Rectal smooth muscle tissue (tissue), 1 donor: Measurements from ENCODE around the gene SCMH1.

ENCODE experiments used
- H3K27ac ChIP-seq: one replicate; pipeline ENCODE4 v1.7.0; 2013; ENCODE audit warnings: low read depth, low read length, inconsistent platforms
- H3K27me3 ChIP-seq: one replicate; pipeline ENCODE4 v1.7.0; 2013; ENCODE audit warnings: low read length; ENCODE audit not compliant: control insufficient read depth, insufficient read depth
- H3K36me3 ChIP-seq: one replicate; pipeline ENCODE4 v1.7.0; 2013; ENCODE audit warnings: low read length; ENCODE audit not compliant: control insufficient read depth, insufficient read depth
- H3K4me1 ChIP-seq: one replicate; pipeline ENCODE4 v1.7.0; 2013; ENCODE audit warnings: low read length; ENCODE audit not compliant: control insufficient read depth, insufficient read depth
- H3K4me3 ChIP-seq: one replicate; pipeline ENCODE4 v1.7.0; 2013; ENCODE audit warnings: low read length
- H3K9ac ChIP-seq: one replicate; pipeline ENCODE4 v1.7.0; 2013; ENCODE audit warnings: low read length

SCMH1 gene

DNA sequence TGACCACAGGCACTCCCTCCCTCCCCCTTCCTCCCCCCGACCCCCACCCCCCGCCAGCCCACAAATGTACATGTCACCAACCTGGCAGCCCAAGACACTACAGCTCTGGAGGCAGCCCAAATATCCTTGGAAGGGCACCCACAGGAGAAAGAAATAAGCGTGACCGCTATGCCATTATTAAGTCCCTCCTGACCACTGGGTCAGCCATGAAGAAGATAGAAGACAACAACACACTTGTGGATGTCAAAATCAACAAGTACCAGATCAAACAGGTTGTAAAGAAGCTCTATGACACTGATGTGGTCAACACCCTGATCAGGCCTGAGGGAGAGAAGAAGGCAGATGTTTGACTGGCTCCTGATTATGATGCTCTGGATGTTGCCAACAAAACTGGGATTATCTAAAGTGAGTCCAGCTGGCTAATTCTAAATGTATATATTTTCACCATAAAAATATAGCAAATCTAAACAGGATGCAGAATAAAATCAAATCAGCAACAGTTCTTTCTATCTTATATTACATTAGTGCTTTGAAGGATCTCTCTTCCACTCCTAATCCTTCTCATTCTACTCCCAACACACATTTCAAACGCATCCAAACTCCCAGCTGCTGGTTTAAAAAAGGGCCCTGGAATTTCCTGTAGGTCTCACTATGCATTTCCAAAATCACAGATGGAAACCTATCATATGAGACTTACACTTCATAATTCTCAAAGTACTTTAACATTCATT lies 143.2 kb downstream of the SCMH1 start:
- H3K27me3 ChIP-seq = no peaks in the 10 kb centered on the region
- H3K36me3 ChIP-seq = no peaks in the 10 kb centered on the region
- no peak overlapping the region for H3K4me3 ChIP-seq
- no peak overlapping the region for H3K9ac ChIP-seq
- H3K27ac ChIP-seq = no peak overlapping the region
- H3K4me1 ChIP-seq = peaks cover 15% of the 10 kb centered on the region

DNA sequence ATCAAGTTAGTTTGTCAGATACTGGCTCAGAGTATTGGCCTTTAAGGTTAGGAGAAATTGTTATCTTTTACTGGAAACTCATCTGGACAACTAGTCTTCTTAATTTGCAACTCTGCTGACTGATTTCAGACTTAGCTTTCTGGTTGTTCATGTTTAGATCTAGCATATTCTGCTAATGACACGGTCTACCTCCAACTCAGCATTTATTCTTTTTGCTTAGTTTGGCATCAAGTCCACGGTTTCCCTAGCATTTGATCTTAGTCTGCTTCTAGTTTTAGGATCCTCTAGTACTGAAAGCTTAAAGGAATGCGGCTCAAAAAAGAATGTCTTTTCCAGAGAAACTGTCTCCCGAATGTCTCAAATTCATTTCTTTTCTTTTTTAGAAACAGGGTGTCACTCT lies 145.0 kb downstream of the SCMH1 start:
- no peak overlapping the region for H3K27ac ChIP-seq

DNA sequence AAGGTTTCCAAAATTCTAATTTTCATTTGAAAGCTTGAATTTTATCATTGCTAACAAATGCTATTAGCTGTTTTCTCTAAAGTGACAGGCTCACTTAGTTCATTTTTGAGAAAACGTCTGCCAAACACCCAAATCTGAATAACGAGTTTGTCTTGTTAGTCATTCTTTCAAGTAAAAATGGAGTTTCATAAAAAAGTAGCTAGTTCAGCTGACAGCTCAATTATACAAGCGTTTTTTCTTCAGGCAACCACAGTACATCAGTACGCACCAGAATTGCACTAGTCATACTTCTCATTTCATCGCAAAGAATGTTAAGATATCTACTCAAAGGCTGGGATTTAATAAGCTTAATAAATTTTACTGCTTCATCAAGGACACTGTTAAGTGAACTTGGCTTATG lies 148.3 kb downstream of the SCMH1 start:
- Histone ChIP-seq H3K4me3 (no peak overlapping the region), H3K36me3 (no peaks in the 10 kb centered on the region), H3K4me1 (no peaks in the 10 kb centered on the region), H3K9ac (no peak overlapping the region), H3K27ac (no peak overlapping the region), H3K27me3 (no peaks in the 10 kb centered on the region)

More for the DNA sequence above, 145.0 kb downstream of the SCMH1 start:
- Histone ChIP-seq H3K27me3 (no peaks in the 10 kb centered on the region), H3K9ac (no peak overlapping the region), H3K4me1 (peaks cover 7% of the 10 kb centered on the region), H3K4me3 (no peak overlapping the region), H3K36me3 (no peaks in the 10 kb centered on the region)

DNA sequence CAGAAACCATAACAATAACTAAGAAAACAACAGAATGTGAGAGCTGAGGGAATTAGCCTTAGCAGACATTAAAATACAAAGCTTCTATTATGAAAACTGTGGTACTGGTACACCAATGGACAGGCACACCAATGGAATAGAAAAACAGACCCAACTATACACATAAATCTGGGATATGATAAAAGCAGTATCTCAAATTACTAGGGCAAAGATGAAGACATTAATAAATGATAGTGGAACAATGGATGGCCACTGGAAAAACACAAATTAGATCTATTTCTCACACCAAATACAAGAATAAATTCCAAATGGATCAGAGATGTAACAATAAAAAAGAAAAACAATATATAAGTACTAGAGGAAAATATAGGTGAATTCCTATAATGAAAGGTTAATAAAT lies 155.2 kb downstream of the SCMH1 start:
- no peak overlapping the region for H3K27ac ChIP-seq
- no peaks in the 10 kb centered on the region for H3K36me3 ChIP-seq
- no peaks in the 10 kb centered on the region for H3K4me1 ChIP-seq
- no peak overlapping the region for H3K9ac ChIP-seq
- no peaks in the 10 kb centered on the region for H3K27me3 ChIP-seq
- no peak overlapping the region for H3K4me3 ChIP-seq

DNA sequence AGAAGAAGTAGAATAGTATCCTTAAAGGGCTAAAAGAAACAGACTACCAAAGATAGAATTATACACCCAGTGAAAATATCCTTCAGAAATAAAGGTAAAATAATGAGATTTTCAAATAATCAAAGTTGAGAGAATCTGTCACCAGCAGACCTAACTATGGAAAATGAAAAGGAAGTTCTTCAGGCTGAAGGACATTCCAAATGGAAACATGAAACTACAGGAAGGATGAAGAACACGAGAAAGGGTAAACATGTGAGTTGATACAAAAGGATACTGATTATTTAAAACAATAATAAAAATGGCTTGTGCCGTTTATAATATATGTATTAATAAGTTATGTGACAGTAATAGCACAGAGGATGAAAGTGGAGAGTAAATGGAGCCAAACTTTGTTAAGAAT lies 163.5 kb downstream of the SCMH1 start:
- no peaks in the 10 kb centered on the region for H3K4me1 ChIP-seq

DNA sequence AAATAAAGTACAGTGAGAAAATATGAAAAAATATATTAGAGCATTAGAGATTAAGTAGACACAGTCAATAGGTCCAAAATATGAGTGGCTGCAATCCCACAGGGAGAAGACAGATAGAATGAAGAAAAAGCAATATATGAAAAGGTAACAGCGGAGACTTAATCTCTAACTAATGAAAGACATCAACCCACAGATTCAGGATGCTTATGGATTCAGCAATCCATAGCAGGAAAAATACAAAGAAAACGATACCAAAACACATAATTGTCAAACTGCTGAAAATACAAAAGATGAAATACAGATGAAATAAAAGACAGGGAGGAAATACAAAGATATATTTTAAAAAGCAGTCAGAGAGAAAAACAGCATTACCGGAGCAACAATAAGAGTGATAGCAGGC lies 163.9 kb downstream of the SCMH1 start:
- no peak overlapping the region for H3K4me3 ChIP-seq
- H3K27ac ChIP-seq = no peak overlapping the region
- H3K4me1 ChIP-seq = no peaks in the 10 kb centered on the region
- H3K36me3 ChIP-seq = no peaks in the 10 kb centered on the region
- no peak overlapping the region for H3K9ac ChIP-seq
- no peaks in the 10 kb centered on the region for H3K27me3 ChIP-seq

More for the DNA sequence above, 163.5 kb downstream of the SCMH1 start:
- Histone ChIP-seq H3K36me3 (no peaks in the 10 kb centered on the region), H3K9ac (no peak overlapping the region), H3K4me3 (no peak overlapping the region), H3K27ac (no peak overlapping the region), H3K27me3 (no peaks in the 10 kb centered on the region)

DNA sequence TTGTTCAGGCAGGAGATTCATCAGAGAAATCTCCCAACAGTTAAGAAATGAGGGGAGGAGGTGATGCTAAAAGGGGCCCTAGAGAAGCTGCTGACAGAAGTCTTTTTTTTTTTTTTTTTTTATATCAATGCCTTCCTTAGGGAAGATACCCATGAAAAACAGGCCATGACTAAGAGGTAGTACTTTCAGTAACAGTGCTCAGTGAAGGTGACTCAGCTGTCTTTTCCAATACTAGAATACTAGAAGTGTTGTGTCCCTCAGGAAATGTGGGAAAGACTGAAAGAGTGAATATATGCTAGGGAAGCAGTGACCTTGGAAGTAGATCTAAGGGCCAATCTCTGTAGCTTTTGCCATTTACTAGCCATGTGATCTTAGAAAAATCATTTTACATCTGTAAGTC lies 168.1 kb downstream of the SCMH1 start:
- Histone ChIP-seq H3K4me1 (no peaks in the 10 kb centered on the region), H3K9ac (no peak overlapping the region), H3K27me3 (no peaks in the 10 kb centered on the region), H3K27ac (no peak overlapping the region), H3K4me3 (no peak overlapping the region), H3K36me3 (no peaks in the 10 kb centered on the region)

DNA sequence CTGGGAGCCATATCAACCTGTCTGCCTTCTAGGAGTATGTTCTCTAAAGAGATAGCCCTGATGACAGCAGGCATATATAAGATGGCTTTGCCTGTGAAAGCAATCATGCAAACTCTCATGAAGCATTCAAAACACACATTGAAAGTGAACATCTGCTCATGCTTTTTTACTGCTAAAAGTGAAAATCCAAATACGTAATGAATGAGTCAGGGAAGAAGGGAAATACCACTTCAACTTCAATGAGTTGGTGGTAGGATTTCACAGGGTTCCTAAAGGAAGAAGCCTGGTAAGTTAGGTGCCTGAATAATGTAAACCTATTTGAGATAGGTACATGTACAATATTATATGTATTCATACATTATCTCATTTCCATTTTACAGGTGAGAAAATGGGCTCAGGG lies 170.1 kb downstream of the SCMH1 start:
- no peak overlapping the region for H3K4me3 ChIP-seq
- H3K9ac ChIP-seq = no peak overlapping the region
- no peak overlapping the region for H3K27ac ChIP-seq
- H3K27me3 ChIP-seq = no peaks in the 10 kb centered on the region
- no peaks in the 10 kb centered on the region for H3K36me3 ChIP-seq
- H3K4me1 ChIP-seq = no peaks in the 10 kb centered on the region

DNA sequence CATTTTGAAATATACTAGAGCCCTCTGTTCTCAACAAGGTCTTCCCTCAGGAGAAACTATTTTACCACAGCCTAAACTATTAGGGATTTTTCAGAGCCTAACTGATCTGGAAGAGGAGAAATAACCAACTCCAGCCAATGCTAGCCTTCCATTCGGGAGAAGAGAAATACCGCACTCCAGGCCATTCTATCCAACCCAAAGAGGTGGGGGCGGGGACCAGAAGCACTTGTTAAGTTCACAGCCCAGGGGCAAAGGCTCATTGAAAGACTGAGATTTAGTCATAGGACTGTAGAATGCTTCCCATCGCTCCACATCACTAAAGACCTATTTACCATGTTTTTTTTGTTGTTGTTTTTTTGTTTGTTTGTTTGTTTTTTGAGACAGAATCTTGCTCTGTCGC lies 185.2 kb downstream of the SCMH1 start:
- Histone ChIP-seq H3K27ac (no peak overlapping the region), H3K4me3 (no peak overlapping the region), H3K4me1 (no peaks in the 10 kb centered on the region), H3K27me3 (no peaks in the 10 kb centered on the region), H3K9ac (no peak overlapping the region), H3K36me3 (peaks cover 3% of the 10 kb centered on the region)

DNA sequence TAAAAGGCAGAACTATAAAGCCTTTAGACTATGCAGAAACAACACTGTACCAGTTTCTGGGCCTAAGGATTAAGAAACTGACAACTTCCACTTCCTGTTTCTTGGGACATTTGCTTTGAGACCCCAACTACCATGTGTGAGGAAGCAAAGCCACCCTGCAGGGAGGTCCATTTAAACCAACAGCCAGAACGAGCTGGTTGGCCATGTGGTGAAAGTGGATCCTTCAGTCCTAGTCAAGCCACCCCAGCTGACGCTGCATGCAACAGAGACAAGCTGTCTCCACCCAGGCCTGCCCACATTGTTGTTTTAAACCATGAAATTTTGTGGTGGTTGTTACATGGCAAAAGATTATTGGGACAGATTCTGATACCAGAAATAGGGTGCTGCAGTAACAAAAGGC lies 188.8 kb downstream of the SCMH1 start:
- Histone ChIP-seq H3K27ac (no peak overlapping the region), H3K4me3 (no peak overlapping the region), H3K9ac (no peak overlapping the region), H3K36me3 (peaks cover 9% of the 10 kb centered on the region), H3K27me3 (no peaks in the 10 kb centered on the region), H3K4me1 (no peaks in the 10 kb centered on the region)

DNA sequence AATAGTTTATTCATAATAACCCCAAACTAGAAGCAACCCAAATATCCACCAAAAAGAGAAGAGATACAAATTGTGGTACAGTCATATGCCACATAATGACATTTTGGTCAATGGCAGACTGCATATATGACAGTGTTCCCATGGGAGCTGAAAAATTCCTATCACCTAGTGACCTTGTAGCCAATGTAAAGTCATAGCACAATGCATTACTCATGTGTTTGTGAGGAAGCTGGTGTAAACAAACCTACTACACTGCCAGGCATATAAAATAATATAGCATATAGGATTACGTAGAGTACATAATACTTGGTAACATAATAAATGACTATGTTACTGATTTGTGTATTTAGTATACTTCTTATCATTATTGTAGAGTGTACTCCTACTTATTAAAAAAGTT lies 191.1 kb downstream of the SCMH1 start:
- Histone ChIP-seq H3K9ac (no peak overlapping the region), H3K4me3 (no peak overlapping the region), H3K36me3 (peaks cover 13% of the 10 kb centered on the region), H3K27me3 (no peaks in the 10 kb centered on the region), H3K4me1 (no peaks in the 10 kb centered on the region), H3K27ac (no peak overlapping the region)

DNA sequence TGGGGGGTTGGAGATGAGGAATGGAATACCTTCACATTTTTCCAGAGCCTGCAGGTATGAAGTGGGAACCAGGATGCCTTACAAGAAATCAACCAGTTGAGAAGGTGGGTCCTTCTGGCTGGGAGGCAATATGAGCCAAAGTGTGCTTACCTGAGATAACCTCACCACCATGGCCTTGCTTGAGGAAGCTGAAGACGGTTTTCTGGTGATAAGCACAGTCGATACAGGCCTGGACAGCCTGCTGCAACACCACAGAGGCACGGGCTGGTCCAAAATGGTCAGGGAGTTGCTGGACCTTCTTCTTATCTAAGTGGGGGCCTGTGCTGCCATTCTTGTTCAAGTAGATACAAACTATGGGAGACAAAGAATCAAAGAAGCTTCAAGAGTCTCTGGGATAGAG lies 193.6 kb downstream of the SCMH1 start:
- Histone ChIP-seq H3K27ac (no peak overlapping the region), H3K4me1 (no peaks in the 10 kb centered on the region), H3K9ac (no peak overlapping the region), H3K27me3 (no peaks in the 10 kb centered on the region), H3K36me3 (peaks cover 17% of the 10 kb centered on the region), H3K4me3 (no peak overlapping the region)

DNA sequence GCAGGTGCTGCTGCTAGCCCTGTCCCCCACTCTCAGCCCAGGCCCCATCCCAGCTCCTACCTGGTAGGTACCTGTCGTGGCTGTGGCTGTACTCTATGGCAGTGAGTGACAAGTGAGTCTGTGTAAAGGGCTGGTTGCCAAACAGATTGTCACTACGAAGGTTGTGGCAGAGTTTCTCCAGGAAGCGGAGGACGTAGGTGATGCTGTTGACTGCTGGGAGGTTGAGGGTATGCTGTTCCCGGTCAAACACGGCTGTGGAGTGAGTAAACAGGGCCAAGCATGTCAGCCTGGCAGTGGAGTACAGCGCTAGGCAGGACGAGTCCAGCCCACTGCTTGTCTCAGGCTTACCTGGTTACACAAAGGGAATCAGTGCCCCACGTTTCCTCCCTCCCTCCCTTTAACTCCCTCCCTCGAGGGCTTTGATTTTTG lies 195.7 kb downstream of the SCMH1 start:
- Histone ChIP-seq H3K9ac (no peak overlapping the region), H3K27me3 (no peaks in the 10 kb centered on the region), H3K27ac (no peak overlapping the region), H3K36me3 (peaks cover 17% of the 10 kb centered on the region), H3K4me3 (no peak overlapping the region), H3K4me1 (no peaks in the 10 kb centered on the region)
